Activated CD4-positive, alpha-beta T cell treated with anti-CD3 and anti-CD28 coated beads for 36 hours (primary cell): ENCODE measurements around the gene SPNS2. TPM values are rescaled to one million over a fixed set of nuclear protein-coding genes. Genes with fewer than 3 reads are reported as not detected.
A peak's percentile ranks its signal among the peaks of the same experiment; 100 is the strongest.

Experiments
- ATAC-seq: fragments of 200-7000 bp; cut with Tn5 transposase; one replicate; pipeline ENCODE4 v1.10.0; 2021; ENCODE audit warnings: mild to moderate bottlenecking, moderate library complexity
- CTCF ChIA-PET: fragments of 350-600 bp; sonication (Branson Sonifier 250); formaldehyde crosslinking; loops from one replicate; lab custom pipeline; 2021; ENCODE audit warnings: antibody characterized with exemption; lab: Charles Lee
- POLR2A ChIA-PET: fragments of 350-600 bp; sonication (Branson Sonifier 250); formaldehyde crosslinking; loops from one replicate; lab custom pipeline; 2021; ENCODE audit warnings: antibody characterized with exemption, inconsistent platforms; lab: Charles Lee
- DNase-seq: peaks from one replicate; pipeline ENCODE4 v3.0.0-alpha.2; 2020
- H3K27ac Mint-ChIP-seq: one replicate; pipeline ENCODE4 v1.8.0; 2021; ENCODE audit warnings: mixed read lengths
- H3K27me3 Mint-ChIP-seq: one replicate; pipeline ENCODE4 v1.8.0; 2021; ENCODE audit warnings: mixed read lengths
- H3K36me3 Mint-ChIP-seq: one replicate; pipeline ENCODE4 v1.8.0; 2021; ENCODE audit warnings: low read depth, mixed read lengths
- H3K4me1 Mint-ChIP-seq: one replicate; pipeline ENCODE4 v1.8.0; 2021; ENCODE audit warnings: mixed read lengths
- H3K4me3 Mint-ChIP-seq: one replicate; pipeline ENCODE4 v1.8.0; 2021; ENCODE audit warnings: mild to moderate bottlenecking, moderate library complexity, mixed read lengths
- H3K9me3 Mint-ChIP-seq: one replicate; pipeline ENCODE4 v1.8.0; 2021; ENCODE audit warnings: low read depth, mixed read lengths
- intact Hi-C, 2 experiments: fragments of 100-400 bp; cut with DNase I in 1 of 2; cut with micrococcal nuclease in 1 of 2; formaldehyde crosslinking; loops; one replicate each; pipeline versions ENCODE4 v1.14.2 to v1.15.1; 2022 to 2024; cut with DNase I, micrococcal nuclease
- total RNA-seq, 2 experiments: library from RNA; stranded (reverse); gene quantifications; one replicate each; pipeline ENCODE4 v1.2.3, GENCODE V29; 2021

SPNS2 gene, protein sequence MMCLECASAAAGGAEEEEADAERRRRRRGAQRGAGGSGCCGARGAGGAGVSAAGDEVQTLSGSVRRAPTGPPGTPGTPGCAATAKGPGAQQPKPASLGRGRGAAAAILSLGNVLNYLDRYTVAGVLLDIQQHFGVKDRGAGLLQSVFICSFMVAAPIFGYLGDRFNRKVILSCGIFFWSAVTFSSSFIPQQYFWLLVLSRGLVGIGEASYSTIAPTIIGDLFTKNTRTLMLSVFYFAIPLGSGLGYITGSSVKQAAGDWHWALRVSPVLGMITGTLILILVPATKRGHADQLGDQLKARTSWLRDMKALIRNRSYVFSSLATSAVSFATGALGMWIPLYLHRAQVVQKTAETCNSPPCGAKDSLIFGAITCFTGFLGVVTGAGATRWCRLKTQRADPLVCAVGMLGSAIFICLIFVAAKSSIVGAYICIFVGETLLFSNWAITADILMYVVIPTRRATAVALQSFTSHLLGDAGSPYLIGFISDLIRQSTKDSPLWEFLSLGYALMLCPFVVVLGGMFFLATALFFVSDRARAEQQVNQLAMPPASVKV
- under 1 TPM; 0.07 to 0.37 TPM for total RNA-seq

DNA sequence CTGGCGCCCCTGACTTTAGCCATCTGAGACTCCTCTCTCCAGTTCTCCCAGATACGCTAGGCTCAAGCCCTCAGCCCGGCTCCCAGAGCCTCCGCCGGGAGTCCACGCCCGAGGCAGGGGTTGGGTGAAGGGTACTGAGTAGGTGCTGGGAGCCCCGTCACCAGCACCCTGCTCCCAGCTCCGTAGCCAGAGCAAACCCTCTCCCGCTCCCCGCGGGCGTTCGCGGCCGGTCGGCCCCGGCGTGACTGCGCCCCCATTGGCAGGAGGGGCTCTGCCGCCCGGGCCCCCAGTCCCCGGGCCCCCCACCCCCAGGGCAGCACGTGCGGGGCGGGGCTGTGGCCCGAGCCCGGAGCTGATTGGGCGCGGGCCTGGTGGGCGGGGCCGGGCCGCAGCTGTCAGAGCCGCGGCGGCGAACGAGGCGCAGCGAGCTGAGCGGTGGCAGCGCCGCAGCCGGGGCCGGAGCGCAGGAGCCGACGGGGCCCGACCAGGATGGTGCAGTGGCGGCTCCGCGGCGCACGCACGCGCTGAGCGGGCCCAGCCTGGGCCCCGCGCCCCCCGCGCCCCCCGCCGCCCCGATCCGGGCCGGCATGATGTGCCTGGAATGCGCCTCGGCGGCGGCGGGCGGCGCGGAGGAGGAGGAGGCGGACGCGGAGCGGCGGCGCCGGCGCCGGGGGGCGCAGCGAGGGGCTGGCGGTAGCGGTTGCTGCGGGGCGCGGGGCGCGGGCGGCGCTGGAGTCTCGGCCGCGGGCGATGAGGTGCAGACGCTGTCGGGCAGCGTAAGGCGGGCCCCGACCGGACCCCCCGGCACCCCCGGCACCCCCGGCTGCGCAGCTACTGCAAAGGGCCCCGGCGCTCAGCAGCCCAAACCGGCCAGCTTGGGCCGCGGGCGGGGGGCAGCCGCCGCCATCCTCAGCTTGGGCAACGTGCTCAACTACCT is at the start of gene SPNS2:
Gene SPNS2 (plus strand): TSS at position 421 of the 937 bp plus-strand sequence. CDS start 167 bp downstream, at position 588.
- peak; percentile 91 for ATAC-seq
- no peak within 1 kb of the TSS for H3K27ac Mint-ChIP-seq
- no peaks in the 10 kb centered on the region for H3K9me3 Mint-ChIP-seq
- CTCF ChIA-PET = interaction anchor here (0.6 to 1.4 kb wide), 2 partner anchors 25 to 80 kb away, joined by 3 read pairs; no protein-coding TSS in a partner anchor
- intact Hi-C loops = no loop called here
- peaks cover 13% of the 10 kb centered on the region for H3K4me1 Mint-ChIP-seq
- peak within 1 kb of the TSS; percentile 65 for H3K4me3 Mint-ChIP-seq
- no peaks in the 10 kb centered on the region for H3K36me3 Mint-ChIP-seq
- POLR2A ChIA-PET = no interaction called here
- peaks cover 30% of the 10 kb centered on the region for H3K27me3 Mint-ChIP-seq
- DNase-seq = peak; percentile 75

DNA sequence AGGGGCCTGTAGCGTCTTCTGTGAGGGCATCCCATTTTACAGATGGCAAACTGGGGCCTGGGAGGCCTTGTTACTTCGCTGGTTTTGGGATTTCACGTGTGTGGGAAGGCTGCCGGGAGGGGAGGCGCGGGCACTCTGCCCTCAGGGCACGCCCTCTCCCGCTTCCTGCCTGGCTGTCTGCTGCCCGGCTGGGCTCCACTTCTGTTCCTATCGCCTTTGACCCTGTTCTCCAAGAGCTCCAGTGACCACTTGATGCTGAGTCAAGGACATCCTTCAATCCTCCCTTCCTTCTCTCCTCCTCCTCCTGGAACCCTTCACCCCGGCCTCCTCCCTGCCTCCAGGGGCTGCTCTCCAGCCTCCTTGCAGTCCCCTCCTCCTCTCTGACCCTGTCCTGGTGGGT is 48.9 kb upstream of the SPNS2 start:
- ATAC-seq = no peak
- Mint-ChIP-seq H3K9me3 (no peaks in the 10 kb centered on the region), H3K27me3 (no peaks in the 10 kb centered on the region), H3K4me1 (peaks cover 8% of the 10 kb centered on the region), H3K36me3 (no peaks in the 10 kb centered on the region), H3K27ac (no peak overlapping the region), H3K4me3 (no peak overlapping the region)
- peak; percentile 19 for DNase-seq
- ChIA-PET POLR2A (no interaction called here), CTCF (interaction anchor here (0.7 to 1.1 kb wide), 3 partner anchors 14 to 454 kb away, joined by 3 to 4 read pairs (median 3); no protein-coding TSS in a partner anchor)
- intact Hi-C loops = no loop called here

DNA sequence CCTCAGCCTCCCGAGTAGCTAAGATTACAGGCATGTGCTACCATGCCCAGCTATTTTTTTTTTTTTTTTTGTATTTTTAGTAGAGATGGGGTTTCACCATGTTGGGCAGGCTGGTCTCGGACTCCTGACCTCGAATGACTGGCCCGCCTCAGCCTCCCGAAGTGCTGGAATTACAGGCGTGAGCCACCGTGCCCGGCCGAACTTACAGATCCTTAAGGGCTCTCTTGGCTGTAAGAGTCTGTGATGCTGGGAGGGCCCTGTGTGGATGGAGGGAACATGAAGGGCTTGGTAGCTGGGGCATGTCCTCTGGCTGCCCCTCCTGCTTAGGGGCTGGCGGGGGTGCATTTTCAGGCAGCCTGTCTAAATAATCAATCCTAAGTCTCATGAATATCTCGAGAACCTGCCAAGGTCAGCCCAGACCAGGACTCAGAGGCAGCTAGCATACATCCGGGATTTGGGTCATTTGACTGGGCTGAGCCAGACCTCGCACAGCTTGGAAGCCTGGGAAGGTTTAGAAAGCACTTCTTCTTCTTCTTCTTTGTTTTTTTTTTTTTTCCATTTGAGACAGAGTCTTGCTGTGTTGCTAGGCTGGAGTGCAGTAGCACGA is 47.9 kb upstream of the SPNS2 start:
- no peak overlapping the region for H3K4me3 Mint-ChIP-seq
- no peaks in the 10 kb centered on the region for H3K9me3 Mint-ChIP-seq
- CTCF ChIA-PET = interaction anchor here (1.3 kb wide), 1 partner anchor 14 kb away, joined by 3 read pairs; no protein-coding TSS in a partner anchor
- peaks cover 8% of the 10 kb centered on the region for H3K4me1 Mint-ChIP-seq
- DNase-seq = no peak
- intact Hi-C loops = no loop called here
- no peak overlapping the region for H3K27ac Mint-ChIP-seq
- no peaks in the 10 kb centered on the region for H3K27me3 Mint-ChIP-seq
- no peaks in the 10 kb centered on the region for H3K36me3 Mint-ChIP-seq
- ATAC-seq = no peak
- POLR2A ChIA-PET = no interaction called here

DNA sequence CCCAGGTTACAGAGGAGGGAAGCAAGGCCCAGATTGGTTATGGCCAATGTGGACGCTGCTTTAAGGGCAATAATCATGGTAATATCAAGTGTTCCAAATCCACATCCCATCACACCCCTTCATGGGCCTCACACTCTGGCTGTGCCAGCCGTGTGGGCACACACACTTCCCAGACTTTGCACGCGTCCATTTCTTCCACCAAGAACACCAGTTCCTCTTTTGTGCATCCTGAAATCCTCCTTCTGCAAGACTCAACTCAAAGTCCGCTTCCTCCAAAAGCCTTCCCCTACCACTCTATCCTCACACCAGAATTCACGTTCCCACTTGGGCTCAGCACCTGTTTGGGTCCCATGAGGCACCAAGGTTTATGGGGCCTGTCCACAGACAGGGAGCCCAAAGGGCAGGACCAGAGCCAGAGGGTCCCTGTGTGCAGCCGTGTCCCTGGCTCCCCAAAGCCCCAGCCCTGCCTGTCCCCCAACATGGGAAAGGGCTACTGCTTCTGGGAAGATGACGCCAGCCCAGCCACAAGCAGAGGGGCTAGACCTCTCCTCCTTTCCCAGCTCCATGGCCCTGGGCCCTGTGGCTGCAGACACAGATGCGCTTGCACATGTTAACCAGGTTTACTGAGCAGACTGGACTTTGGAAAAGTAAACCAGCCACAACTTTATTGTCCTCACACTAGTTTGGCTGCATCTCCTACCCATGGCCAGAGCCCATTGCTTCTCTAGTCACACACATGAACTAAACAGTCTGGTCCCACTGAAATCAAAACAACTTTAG is 44.7 kb upstream of the SPNS2 start:
- POLR2A ChIA-PET = no interaction called here
- H3K27me3 Mint-ChIP-seq = no peaks in the 10 kb centered on the region
- no peaks in the 10 kb centered on the region for H3K36me3 Mint-ChIP-seq
- DNase-seq (no peak), ATAC-seq (no peak)
- no peak overlapping the region for H3K4me3 Mint-ChIP-seq
- peaks cover 8% of the 10 kb centered on the region for H3K4me1 Mint-ChIP-seq
- H3K9me3 Mint-ChIP-seq = no peaks in the 10 kb centered on the region
- intact Hi-C loops = no loop called here
- H3K27ac Mint-ChIP-seq = no peak overlapping the region
- CTCF ChIA-PET = no interaction called here

DNA sequence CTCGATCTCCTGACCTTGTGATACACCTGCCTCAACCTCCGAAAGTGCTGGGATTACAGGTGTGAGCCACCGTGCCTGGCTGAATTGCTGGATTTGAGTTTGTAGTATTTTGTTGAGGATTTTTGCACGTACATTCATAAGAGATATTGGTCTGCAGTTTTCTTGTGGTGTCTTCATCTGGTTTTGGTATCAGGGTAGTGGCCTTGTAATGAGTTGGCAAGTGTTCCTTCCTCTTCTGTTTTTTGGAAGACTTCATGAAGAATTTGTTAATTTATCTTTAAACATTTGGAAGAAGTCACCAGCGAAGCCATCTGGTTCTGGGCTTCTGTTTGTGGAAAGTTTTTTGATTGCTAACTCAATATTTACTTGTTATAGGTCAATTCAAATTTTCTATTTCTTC is 38.0 kb upstream of the SPNS2 start:
- peaks cover 12% of the 10 kb centered on the region for H3K9me3 Mint-ChIP-seq
- no peak for ATAC-seq
- H3K4me3 Mint-ChIP-seq = no peak overlapping the region
- H3K27ac Mint-ChIP-seq = no peak overlapping the region
- intact Hi-C loops = no loop called here
- ChIA-PET POLR2A (no interaction called here), CTCF (no interaction called here)
- no peak for DNase-seq
- H3K36me3 Mint-ChIP-seq = peaks cover 5% of the 10 kb centered on the region
- no peaks in the 10 kb centered on the region for H3K27me3 Mint-ChIP-seq
- H3K4me1 Mint-ChIP-seq = no peaks in the 10 kb centered on the region

DNA sequence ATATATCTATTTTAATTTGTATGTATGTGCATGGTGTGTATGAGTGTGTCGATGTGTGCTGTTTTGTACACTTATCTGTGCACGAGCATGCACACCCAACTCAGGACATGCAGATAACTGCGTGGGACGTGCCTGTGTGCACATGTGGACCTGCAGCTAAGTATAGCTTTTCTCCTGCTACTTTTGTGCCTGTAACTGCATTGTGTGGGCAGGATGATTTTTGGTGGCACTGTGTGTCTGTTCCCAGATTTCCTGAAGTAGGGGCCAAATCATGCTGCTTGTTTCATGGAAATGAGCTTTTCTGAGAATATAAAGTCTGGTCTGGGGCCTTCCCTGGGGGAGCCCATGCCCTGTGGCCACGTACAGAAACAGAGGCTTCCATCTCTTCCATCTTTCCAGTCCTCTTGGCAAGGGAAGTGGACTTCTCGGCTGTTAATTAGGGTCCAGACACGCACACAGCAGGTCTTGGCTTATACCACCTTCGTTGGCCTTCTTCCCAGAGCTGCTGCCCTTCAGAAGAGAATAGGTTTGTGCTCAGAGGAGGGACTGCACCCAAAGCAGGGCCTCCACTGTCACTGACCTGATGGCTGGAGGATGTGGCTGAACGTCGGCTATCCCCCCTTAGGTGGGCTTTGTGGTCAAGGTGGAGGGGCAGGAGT is 34.7 kb upstream of the SPNS2 start:
- intact Hi-C loops = no loop called here
- Mint-ChIP-seq H3K27me3 (no peaks in the 10 kb centered on the region), H3K36me3 (peaks cover 5% of the 10 kb centered on the region), H3K27ac (no peak overlapping the region), H3K4me3 (no peak overlapping the region), H3K4me1 (no peaks in the 10 kb centered on the region), H3K9me3 (peaks cover 12% of the 10 kb centered on the region)
- ATAC-seq = no peak
- CTCF ChIA-PET = no interaction called here
- no peak for DNase-seq
- POLR2A ChIA-PET = no interaction called here

DNA sequence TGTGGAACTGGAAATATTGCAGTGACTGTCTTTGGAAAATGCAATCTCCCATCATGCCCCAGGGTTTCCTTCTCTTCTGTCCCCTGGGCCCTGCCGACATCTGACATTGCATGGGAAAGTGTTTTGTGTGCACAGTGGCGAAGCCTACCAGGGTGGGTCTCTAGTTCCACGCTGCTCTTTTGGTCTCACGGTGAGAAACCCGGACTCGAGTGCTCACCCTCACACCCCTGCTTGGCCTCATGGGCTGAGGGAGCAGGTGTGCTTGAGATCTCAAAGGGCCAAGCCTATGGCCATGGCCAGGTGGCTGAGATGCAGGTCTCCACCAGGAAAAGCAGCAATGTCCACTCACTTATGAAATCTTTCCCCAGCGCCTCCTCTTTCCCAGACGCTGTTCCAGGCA is 32.9 kb upstream of the SPNS2 start:
- ChIA-PET CTCF (no interaction called here), POLR2A (interaction anchor here (0.7 kb wide), 1 partner anchor 802 kb away, joined by 3 read pairs; no protein-coding TSS in a partner anchor)
- Mint-ChIP-seq H3K36me3 (no peaks in the 10 kb centered on the region), H3K4me1 (no peaks in the 10 kb centered on the region), H3K27ac (no peak overlapping the region), H3K27me3 (no peaks in the 10 kb centered on the region), H3K9me3 (peaks cover 5% of the 10 kb centered on the region), H3K4me3 (no peak overlapping the region)
- intact Hi-C loops = no loop called here
- ATAC-seq (no peak), DNase-seq (no peak)

DNA sequence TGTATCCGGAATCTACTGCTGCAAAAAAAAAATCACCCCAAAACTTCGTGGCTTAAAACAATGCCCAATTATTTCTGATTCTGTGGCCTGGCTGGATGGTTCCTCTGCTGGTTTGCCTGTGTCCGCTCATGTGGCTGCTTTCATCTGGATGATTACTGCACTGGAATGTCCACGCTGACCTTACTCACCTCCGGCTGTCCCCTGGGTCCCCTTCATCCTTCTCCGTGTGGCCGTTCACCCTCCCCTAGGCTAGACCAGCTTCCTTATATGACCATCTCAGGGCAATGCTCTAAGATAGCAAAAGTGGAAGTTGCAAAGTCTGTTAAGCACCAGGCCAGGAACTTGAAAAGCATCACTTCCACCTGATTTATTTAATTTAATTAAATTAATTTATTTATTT is 31.4 kb upstream of the SPNS2 start:
- CTCF ChIA-PET = no interaction called here
- ATAC-seq (no peak), DNase-seq (no peak)
- Mint-ChIP-seq H3K27me3 (no peaks in the 10 kb centered on the region), H3K27ac (no peak overlapping the region), H3K4me3 (no peak overlapping the region), H3K9me3 (no peaks in the 10 kb centered on the region), H3K36me3 (no peaks in the 10 kb centered on the region), H3K4me1 (no peaks in the 10 kb centered on the region)
- POLR2A ChIA-PET = no interaction called here
- intact Hi-C loops = no loop called here

DNA sequence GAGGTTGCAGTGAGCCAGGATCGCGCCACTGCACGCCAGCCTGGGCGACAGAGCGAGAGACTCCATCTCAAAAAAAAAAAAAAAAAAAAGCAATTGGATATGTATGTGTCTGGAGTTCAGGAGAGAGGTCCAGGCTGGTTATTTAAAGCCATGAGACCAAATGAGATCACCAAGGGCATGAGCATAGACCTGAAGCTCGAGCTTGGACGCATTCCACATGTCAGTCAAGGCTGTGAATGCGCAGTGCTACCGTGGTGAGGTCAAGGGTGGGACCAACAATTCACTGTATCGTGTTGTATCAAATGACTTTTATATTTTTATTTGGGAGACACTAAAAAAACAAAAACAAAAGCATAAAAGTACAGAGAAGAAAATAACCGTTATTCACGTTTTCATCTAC is 29.1 kb upstream of the SPNS2 start:
- DNase-seq = no peak
- no peak for ATAC-seq
- Mint-ChIP-seq H3K27ac (no peak overlapping the region), H3K9me3 (no peaks in the 10 kb centered on the region), H3K4me3 (no peak overlapping the region), H3K27me3 (no peaks in the 10 kb centered on the region), H3K4me1 (no peaks in the 10 kb centered on the region), H3K36me3 (no peaks in the 10 kb centered on the region)
- intact Hi-C loops = no loop called here
- POLR2A ChIA-PET = no interaction called here
- CTCF ChIA-PET = no interaction called here

DNA sequence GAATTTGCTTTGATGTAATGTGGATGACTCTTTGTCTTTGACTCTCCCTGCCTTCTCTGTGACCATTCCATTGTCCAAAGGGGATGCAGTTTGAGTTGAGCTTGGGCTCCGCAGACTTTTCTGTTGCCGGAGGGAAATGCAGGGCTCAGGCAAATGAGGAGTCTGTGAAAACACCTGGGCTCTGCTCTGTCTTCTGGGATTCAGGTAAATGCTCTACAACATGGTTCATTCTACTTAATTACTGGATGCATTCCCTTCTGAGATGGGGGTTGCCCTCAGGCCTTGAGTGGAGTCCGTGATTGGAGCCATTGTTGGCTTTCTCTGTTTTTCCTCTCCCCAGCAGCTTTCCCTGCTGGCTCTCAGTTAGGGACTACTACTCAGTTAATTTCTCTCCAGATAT is 26.4 kb upstream of the SPNS2 start:
- POLR2A ChIA-PET = no interaction called here
- DNase-seq = no peak
- H3K4me3 Mint-ChIP-seq = no peak overlapping the region
- H3K4me1 Mint-ChIP-seq = peaks cover 3% of the 10 kb centered on the region
- CTCF ChIA-PET = interaction anchor here (0.6 kb wide), 1 partner anchor 27 kb away, joined by 3 read pairs; no protein-coding TSS in a partner anchor
- no peaks in the 10 kb centered on the region for H3K9me3 Mint-ChIP-seq
- H3K36me3 Mint-ChIP-seq = no peaks in the 10 kb centered on the region
- intact Hi-C loops = no loop called here
- no peaks in the 10 kb centered on the region for H3K27me3 Mint-ChIP-seq
- no peak for ATAC-seq
- no peak overlapping the region for H3K27ac Mint-ChIP-seq
